Measurements from ENCODE around the gene ELAC1. TPM values are rescaled to one million over a fixed set of nuclear protein-coding genes. Genes with fewer than 3 reads are reported as not detected.

ELAC1 gene
- total RNA-seq, 4 donors from 2014 or later, result 1.6 to 13.7 (median 4.0) TPM

DNA sequence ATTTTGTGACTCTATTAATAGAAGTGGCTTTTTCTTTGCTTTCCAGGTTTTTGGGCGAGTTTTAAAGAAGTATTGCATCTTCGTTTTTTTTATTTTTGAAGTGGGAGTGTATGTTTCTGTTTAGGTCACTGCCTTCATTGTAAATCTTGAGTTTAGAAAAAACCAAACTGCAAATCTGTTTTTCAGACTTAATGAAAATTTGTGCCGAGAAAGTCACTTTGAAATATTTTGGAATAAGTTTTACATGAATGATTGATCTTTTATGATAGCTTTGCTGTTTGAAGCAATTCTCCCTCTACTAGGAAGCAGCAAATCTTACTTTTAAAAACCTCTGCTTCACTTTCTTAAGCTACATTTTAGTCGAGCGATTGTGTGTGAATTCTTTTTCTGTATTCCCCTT is 64.4 kb downstream of the ELAC1 start:
- DNase-seq (no peak), ATAC-seq (no peak)
- Histone ChIP-seq H3K4me1 (peaks cover 65 to 72% of the 10 kb centered on the region in 2 donors), H3K27ac (peak overlapping the region; percentile 90 to 97 (median 92)), H3K36me3 (peaks cover 0 to 6% of the 10 kb centered on the region in 2 donors), H3K27me3 (no peaks in the 10 kb centered on the region), H3K9me3 (no peaks in the 10 kb centered on the region), H3K4me3 (peak overlapping the region; percentile 62 to 67 (median 64))
- in situ Hi-C loops (cut with MboI; ENCODE audit: low sequenced_read_pairs in 4 of 4), result loop anchor here in 3 of 4 donors (25.0 kb wide), 2 partner anchors 155 to 745 kb away; partner anchors contain the start of genes CXXC1 (in 2 of the 3), MBD1 (in 2 of the 3) and MEX3C (in 1 of the 3)
- TF ChIP-seq POLR2A (IDR thresholded peaks at IDR 0.05), result no peak
- TF ChIP-seq CTCF (IDR thresholded peaks at IDR 0.05 in 4 of 5, conservative IDR thresholded peaks at IDR 0.05 in 1 of 5), result no peak
- intact Hi-C loops (cut with DNase I; ENCODE audit: low total_unique reads), result loop anchor here (2.0 to 5.0 kb wide), 2 partner anchors 153 to 745 kb away; partner anchors contain the start of genes CXXC1 and ME2

DNA sequence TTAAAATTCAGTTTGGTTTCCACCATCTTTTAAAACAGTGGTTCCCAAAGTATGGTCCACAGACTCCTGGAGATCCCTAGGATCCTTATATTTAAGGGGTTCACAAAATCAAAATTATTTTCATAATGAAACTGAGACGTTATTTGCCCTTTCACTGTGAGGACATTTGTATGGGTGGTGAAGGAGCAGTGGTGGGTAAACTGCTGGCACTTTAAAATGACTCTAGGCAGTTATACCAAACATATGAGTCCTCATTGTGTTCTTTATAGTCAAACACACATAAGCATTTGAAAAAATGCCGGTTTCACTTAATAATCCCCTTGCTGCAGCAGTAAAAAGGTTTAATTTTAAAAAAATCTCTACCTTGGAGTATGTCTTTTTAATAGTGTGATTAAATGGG is 69.4 kb downstream of the ELAC1 start:
- DNase-seq (no peak), ATAC-seq (no peak)
- Histone ChIP-seq H3K27me3 (no peaks in the 10 kb centered on the region), H3K27ac (peak overlapping the region in 2 of 4 donors; percentile 12 to 94), H3K4me1 (peaks cover 88 to 92% of the 10 kb centered on the region in 2 donors), H3K9me3 (no peaks in the 10 kb centered on the region), H3K4me3 (no peak overlapping the region), H3K36me3 (peaks cover 0 to 6% of the 10 kb centered on the region in 2 donors)
- in situ Hi-C loops (cut with MboI; ENCODE audit: low sequenced_read_pairs in 4 of 4), result loop anchor here in 3 of 4 donors (25.0 kb wide), 2 partner anchors 150 to 750 kb away; partner anchors contain the start of genes CXXC1 (in 2 of the 3), MBD1 (in 2 of the 3) and MEX3C (in 1 of the 3)
- intact Hi-C loops (cut with DNase I; ENCODE audit: low total_unique reads), result no loop called here
- no peak for TF ChIP-seq POLR2A (IDR thresholded peaks at IDR 0.05)
- TF ChIP-seq CTCF (IDR thresholded peaks at IDR 0.05 in 4 of 5, conservative IDR thresholded peaks at IDR 0.05 in 1 of 5), result no peak

Other genes with a start within 250 kb of the ELAC1 start
- gene MRO, start 148.0 kb upstream of the ELAC1 start, total RNA-seq, result 1 to 10 TPM in 1 of 4 donors, under 1 TPM in 2, not detected in 1; 0.18 to 1.4 (median 0.49) TPM
- gene ME2, start 88.9 kb upstream of the ELAC1 start, total RNA-seq, result 10 to 100 TPM; 25.3 to 50.6 (median 46.5) TPM
- gene SMAD4, start 62.2 kb downstream of the ELAC1 start, total RNA-seq, result 100 to 1,000 TPM; 148 to 210 (median 168) TPM
- 10 to 100 TPM in 3 of 4 donors, 1 to 10 TPM in 1; 8.8 to 14.9 (median 12.4) TPM for gene MEX3C, start 229.6 kb downstream of the ELAC1 start, total RNA-seq